NOMO-1 (cell line): Measurements from ENCODE around the gene CENPQ.
"Not testable (repeated sequence)": the region's sequence is repeated elsewhere in the genome, so short reads cannot be mapped to it uniquely, and the experiment has no call there.

ENCODE experiments used
- DNase-seq, 2 experiments: peaks; one replicate each; lab custom pipeline; 2025; ENCODE audit not compliant: unreplicated experiment in 2 of 2; lab: John Stamatoyannopoulos, UW

The CENPQ gene

GRCh38 chr6:49462927-49463611 lies at the start of gene CENPQ, which contains the start of gene MMUT:
Gene CENPQ (plus strand): TSS chr6:49463370. CDS start chr6:49470177, 6,807 bp downstream.
Gene MMUT (minus strand): TSS chr6:49463253. CDS start chr6:49459466, 3,787 bp downstream.
- peak; percentile 97 for DNase-seq

- DNase-seq, result no peak
Observed at GRCh38 chr6:49415358-49415757, 47.8 kb upstream of the CENPQ start.

GRCh38 chr6:49416195-49416594 lies 47.0 kb upstream of the CENPQ start:
- DNase-seq, result no peak

DNA sequence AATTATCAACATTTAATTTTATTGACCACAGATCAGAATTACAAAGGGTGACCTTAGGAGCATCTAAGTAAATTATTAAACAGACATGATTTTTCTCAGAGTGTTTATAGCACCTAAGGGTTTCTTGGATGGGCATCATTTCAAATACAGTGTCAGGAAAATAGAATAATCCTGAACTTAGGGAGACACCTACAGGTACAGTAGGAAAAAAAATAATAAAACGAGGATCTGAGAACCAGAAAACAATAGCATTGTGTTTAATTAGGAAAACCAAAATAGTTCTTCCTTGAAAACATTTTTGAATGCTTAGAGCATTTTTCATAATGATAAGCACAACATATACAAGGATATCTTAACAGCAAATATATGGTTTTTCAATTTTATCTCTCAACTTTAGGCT lies 39.4 kb upstream of the CENPQ start:
- no peak for DNase-seq

- DNase-seq, result no peak
Observed at GRCh38 chr6:49430187-49430586, 33.0 kb upstream of the CENPQ start.

GRCh38 chr6:49430866-49431265 lies 32.3 kb upstream of the CENPQ start:
- DNase-seq, result no peak

DNA sequence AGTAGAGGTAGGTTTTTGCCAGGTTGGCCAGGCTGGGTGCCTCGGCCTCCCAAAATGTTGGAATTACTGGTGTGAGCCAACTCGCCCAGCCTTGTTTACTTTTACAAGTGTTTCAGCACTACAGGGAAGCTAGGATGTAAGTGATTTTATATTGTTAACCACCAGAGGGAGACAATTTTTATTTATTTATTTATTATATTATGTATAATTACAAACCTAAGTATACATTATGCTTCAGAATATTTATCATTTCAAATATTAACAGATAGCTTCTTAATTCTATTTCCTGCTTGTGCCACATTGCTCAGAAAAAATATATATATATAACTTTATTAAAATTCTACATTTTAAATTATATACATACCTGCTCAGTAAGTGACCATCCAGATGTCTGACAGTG lies 9.9 kb upstream of the CENPQ start:
- no peak for DNase-seq

GRCh38 chr6:49454787-49455709 lies 8.1 kb upstream of the CENPQ start:
- no peak for DNase-seq

DNA sequence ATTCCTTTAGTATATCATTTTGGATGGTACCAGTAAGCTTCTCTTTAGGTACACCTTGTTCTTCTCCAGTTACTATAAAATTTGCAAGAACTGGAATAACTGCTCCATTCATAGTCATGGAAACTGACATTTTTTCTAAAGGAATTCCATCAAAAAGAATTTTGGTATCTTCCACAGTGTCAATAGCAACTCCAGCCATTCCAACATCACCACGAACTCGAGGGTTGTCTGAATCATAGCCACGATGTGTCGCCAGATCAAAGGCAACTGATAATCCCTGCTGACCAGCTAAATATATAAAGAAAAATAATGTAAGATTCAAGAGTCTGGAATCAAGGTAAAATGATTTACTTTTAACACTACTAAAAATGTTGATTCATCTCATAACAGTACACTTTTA lies 5.4 kb upstream of the CENPQ start:
- DNase-seq, result no peak

- DNase-seq, result peak in 1 of 2 experiments; percentile 10
Observed at GRCh38 chr6:49462071-49462470, 1.1 kb upstream of the CENPQ start.

GRCh38 chr6:49462599-49462926 lies 607 bp upstream of the CENPQ start:
- peak in 1 of 2 experiments; percentile 8 for DNase-seq

- peak in 1 of 2 experiments; percentile 7 for DNase-seq
Observed at GRCh38 chr6:49463612-49463967, 420 bp downstream of the CENPQ start.

- DNase-seq, result no peak
Observed at GRCh38 chr6:49464691-49465090, 1.5 kb downstream of the CENPQ start.

- peak in 1 of 2 experiments; percentile 18 for DNase-seq
Observed at GRCh38 chr6:49468042-49468441, 4.9 kb downstream of the CENPQ start.

- DNase-seq, result not testable (repeated sequence)
Observed at GRCh38 chr6:49476564-49476963, 13.4 kb downstream of the CENPQ start.

- DNase-seq, result no peak
Observed at GRCh38 chr6:49479308-49479970, 16.3 kb downstream of the CENPQ start.

- DNase-seq, result not testable (repeated sequence)
Observed at GRCh38 chr6:49481846-49482245, 18.7 kb downstream of the CENPQ start.

GRCh38 chr6:49483380-49483779 lies 20.2 kb downstream of the CENPQ start:
- not testable (repeated sequence) for DNase-seq

DNA sequence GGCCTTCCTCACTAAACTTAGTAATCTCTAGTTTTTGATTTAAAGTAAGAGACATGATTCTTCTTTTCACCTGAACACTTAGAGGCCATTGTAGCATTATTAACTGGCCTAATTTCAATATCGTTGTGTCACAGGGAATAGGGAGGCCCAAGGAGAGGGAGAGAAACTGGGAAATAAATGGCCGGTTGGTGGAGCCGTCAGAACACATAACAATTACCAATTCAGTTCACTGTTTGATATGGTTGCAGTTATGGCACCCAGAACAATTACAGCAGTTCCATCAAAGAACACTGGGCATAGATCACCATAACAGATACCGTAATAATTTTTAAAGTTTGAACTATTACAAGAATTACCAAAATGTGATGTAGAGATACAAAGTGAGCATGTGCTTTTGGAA lies 27.5 kb downstream of the CENPQ start:
- no peak for DNase-seq

DNA sequence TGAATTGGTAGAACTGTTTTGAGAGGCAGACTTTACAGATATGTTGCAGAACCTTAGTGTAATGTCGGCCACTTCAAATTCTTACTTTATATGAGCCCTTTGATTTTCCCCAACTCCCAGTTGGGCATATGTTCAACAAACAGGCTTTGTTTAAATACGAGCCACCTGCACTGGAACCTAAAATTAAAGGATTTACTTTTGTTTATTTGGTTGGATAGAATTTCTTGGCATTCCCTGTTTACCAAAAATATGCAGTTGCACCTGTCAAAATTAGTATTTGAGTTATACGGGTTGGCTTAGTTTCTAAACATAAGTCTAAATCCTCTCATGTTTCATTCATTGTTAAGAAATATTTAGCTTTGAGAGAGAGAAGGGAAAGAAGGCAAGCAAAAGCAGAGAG lies 34.1 kb downstream of the CENPQ start:
- no peak for DNase-seq

DNA sequence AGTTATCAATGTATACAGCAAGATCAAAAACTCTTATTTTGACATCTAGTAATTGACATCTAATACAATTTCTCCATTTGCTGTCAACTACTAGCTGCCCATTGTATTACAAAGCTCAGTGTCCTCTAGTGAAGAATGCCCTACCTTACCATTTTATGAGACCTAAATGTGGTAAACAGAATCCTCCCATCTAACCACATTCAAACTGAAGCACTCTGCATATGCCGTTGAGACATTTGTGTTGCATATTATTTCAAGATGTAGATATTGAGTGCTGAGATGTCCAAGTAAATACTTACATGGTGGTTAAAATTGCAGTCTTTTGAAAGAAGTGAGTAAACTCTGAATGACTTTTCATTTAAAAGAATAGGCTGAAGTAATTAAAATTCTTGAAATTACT lies 36.0 kb downstream of the CENPQ start:
- no peak for DNase-seq
